NCI-H1417 (cell line): ENCODE data around the gene DDX42.
"Not testable (repeated sequence)": the region's sequence is repeated elsewhere in the genome, so short reads cannot be mapped to it uniquely, and the experiment has no call there.

Source experiments
- DNase-seq, 3 experiments: peaks; one replicate each; lab custom pipeline; 2025; lab: John Stamatoyannopoulos, UW

DDX42 gene

GRCh38 chr17:63780928-63781327 lies 7.0 kb downstream of the DDX42 start:
- DNase-seq = no peak

GRCh38 chr17:63783522-63783921 lies 9.6 kb downstream of the DDX42 start:
- no peak for DNase-seq

GRCh38 chr17:63785556-63785955 lies 11.6 kb downstream of the DDX42 start:
- DNase-seq = no peak

DNA sequence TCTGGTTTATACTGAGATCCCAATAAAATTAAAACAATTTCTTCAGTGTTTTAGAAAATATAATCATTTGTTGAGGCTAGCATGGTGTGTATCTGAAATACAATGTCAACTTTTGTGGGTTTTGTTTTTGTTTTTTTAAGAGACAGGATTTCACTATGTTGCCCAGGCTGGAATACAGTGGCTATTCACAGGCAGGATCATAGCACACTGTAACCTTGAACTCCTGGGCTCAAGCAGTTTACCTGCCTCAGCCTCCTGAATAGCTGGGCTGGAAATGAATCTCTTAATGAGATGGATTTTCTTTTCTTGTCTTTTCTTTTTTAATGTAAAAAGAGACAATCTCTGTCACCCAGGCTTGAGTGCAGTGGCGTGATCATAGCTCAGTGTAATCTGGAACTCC lies 12.1 kb downstream of the DDX42 start:
- no peak for DNase-seq

DNA sequence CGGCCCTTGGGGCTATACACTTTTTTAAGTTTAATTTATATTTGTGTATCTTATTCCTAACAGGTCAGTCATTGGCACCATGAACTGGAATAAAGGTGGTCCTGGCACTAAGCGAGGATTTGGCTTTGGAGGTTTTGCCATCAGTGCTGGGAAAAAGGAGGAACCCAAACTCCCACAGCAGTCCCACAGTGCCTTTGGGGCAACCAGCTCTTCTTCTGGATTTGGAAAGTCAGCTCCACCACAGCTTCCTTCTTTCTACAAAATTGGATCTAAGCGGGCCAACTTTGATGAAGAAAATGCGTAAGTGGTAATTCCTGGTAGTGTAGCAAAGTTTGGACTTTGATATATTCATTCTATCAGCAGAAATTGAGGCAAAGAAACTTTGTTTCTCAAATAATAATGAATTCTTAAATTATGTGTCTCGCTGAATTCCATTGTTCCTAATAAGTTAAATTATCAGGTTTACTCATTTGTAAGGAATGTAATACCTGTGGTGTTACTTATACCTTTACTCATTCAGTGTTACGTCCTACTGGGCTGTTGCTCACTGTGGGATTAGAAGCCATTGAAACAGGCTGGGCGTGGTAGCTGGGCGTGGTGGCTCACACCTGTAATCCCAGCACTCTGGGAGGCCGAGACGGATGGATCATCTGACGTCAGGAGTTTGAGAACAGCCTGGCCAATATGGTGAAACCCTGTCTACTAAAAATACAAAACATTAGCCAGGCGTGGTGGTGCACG lies 13.2 kb downstream of the DDX42 start:
- DNase-seq = no peak

GRCh38 chr17:63790057-63790456 lies 16.1 kb downstream of the DDX42 start:
- DNase-seq = no peak

DNA sequence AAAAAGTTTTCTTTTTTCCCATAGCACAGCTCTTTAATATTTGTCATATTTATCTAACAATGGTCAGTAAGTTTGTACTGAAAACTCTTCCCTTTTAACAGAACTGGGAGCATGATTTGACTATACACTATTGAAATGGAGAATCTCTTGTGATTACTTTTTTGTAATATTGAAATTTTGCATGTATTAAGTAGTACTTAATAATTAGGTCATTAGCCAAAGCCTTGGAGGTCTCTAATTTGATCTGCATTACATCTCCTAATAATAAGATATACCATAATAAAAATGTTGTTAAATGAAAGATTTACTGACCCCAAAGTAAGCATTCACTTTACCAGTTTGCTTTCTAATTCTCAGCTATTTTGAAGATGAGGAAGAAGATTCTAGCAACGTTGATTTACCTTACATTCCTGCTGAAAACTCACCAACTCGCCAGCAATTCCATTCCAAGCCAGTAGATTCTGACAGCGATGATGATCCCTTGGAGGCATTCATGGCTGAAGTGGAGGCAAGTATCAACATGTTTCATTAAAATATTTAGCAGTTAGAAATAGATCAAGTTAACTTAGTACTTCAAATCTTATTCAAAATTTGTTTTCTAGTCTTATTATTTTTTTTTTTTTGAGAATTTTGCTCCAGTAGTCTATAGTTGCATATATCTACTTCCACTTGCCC lies 18.2 kb downstream of the DDX42 start:
- no peak for DNase-seq

DNA sequence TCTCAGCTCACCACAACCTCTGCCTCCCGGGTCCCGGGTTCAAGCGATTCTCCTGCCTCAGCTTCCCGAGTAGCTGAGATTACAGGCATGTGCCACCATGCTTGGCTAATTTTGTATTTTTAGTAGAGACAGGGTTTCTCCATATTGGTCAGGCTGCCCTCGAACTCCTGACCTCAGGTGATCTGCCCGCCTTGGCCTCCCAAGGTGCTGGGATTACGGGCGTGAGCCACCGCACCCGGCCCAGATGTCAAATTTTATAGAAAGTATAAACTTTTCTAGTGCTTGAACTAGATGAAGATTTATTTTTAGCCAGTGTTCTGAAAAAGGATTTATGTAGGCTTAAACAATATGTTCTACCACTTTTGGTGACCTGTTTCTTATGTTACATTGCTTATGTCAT lies 22.4 kb downstream of the DDX42 start:
- DNase-seq = not testable (repeated sequence)

- no peak for DNase-seq
Observed at GRCh38 chr17:63798572-63799106, 24.7 kb downstream of the DDX42 start.

GRCh38 chr17:63800783-63801182 lies 26.8 kb downstream of the DDX42 start:
- no peak for DNase-seq

- DNase-seq = no peak
Observed at GRCh38 chr17:63804328-63804727, 30.4 kb downstream of the DDX42 start.

DNA sequence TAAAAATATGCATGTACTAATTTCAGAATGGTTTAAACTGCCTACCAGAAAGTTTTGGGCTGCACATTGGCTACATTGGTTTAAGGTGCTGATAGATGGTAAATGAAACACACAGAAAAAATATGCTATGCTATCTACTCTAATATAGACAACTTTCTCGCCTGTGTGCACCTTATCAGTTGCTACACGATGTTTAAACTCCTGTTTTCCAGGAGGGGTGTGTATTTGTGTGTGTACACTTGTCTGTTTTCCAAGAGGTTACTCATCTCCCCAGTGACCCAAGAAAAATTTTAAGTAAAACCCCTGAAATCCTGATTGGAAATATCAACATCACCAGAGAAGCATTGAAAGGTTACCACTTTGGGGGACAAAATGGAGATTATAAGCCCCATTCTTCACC lies 31.6 kb downstream of the DDX42 start:
- DNase-seq = no peak

DNA sequence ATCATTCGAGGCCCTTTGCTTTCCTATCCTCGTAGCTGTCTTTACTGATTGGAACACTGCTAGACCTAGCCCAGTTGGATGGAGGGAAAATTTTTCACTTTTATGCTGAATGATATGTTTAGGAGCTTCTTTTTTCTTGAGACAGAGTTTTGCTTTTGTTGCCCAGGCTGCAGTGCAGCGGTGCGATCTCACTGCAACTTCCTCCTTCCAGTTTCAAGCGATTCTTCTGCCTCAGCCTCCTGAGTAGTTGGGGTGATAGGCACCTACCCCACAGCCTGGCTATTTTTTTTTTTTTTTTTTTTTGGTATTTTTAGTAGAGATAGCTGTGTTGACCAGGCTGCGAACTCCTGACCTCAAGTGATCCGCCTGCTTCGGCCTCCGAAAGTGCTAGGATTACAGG lies 36.0 kb downstream of the DDX42 start:
- no peak for DNase-seq

- DNase-seq = no peak
Observed at GRCh38 chr17:63816123-63816522, 42.2 kb downstream of the DDX42 start.

DNA sequence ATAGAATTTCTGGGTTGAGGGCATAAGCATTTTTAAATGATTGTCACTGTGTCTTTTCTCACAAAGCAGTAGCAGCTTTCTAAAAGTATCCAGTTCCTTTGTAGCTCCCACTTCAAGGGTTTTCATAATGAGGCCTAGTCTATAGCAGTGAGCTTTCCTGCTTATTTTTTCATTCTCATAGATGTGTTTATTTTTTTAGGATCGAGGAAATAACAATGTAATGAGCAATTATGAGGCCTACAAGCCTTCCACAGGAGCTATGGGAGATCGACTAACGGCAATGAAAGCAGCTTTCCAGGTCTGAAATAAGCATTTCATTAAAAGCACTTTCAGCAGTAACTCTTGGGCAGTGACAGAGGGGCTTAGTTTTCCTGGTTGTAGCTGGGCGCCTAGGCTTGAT lies 42.7 kb downstream of the DDX42 start:
- DNase-seq = no peak

GRCh38 chr17:63817736-63818385 lies 43.9 kb downstream of the DDX42 start:
- no peak for DNase-seq

GRCh38 chr17:63819131-63819530 lies 45.2 kb downstream of the DDX42 start:
- DNase-seq = no peak

DNA sequence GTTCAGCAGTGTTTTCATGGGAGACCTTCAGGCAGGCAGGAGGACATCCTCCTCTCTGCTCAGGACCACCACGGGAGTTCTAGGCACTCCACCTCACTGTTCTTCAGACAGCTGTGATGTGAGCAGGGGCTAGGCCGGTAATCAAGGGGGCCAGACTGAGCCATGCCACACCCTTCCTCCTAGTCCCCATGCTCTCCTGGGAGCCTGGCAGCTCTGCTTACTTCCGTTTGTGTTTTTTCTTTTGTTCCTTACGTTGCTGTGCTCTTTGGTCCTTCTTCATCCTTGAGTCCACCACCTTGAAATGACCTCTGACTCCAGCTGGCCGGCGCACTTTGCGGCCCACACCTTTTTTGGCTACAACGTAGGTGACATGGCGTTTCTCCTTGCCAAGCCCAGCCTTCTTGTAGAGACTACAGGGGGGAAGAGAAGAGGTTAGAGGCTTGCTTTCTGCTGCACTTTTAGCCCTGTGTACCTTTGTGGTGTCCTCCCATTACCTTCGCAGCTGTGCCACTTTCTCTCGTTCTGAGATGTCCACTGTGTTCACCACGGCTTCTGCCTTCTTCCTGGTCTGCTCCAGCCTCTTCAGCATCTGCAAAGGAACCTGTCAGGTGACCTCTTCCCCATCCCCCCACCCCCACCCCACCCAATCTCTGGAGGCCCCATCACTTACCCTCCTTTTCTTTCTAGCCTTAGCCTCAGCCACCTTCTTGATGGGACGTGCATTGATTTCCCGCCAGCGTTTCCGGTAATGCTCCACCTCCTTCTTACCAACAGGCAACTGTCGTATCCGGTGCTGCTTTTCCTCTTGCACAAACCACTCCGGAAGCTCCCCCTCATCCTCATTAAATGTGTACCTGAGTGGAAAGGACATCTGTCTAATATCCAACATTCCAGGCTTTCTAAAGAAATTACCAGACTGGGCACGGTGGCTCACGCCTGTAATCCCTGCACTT lies 45.9 kb downstream of the DDX42 start:
- DNase-seq = no peak

- DNase-seq = no peak
Observed at GRCh38 chr17:63820963-63821561, 47.1 kb downstream of the DDX42 start.

- no peak for DNase-seq
Observed at GRCh38 chr17:63821804-63822203, 47.8 kb downstream of the DDX42 start.

- DNase-seq = no peak
Observed at GRCh38 chr17:63822537-63822936, 48.6 kb downstream of the DDX42 start.
